ENCODE measurements around the gene ZFP36L2.

ZFP36L2 gene

GRCh38 chr2:43248621-43249020 is 22.2 kb upstream of the ZFP36L2 start:
- no peak for DNase-seq (ENCODE audit: low read depth)

GRCh38 chr2:43246641-43247040 is 20.2 kb upstream of the ZFP36L2 start:
- DNase-seq (ENCODE audit: low read depth), result no peak

DNA sequence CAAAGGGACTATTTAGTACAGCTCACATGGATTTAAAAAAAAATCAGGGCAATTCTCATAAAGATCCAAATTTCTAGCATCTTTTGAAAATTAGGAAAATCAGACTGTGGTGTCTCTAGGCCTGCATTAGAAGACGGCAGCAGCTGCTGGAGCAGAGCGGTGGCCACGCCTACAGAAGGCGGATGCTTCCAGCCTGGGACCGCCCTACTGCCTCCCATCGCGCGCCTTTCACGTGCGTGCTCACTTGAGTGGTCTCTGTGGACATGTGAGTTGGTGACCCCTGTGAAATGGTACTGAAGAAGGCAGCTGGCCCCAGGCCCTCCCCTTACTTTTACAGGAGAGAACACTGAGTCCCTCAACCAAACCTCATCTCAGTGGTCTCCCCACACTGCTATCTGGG is 15.2 kb upstream of the ZFP36L2 start:
- no peak for DNase-seq (ENCODE audit: low read depth)

- no peak for DNase-seq (ENCODE audit: low read depth)
These were observed 14.4 kb upstream of the ZFP36L2 start for GRCh38 chr2:43240766-43241150.

DNA sequence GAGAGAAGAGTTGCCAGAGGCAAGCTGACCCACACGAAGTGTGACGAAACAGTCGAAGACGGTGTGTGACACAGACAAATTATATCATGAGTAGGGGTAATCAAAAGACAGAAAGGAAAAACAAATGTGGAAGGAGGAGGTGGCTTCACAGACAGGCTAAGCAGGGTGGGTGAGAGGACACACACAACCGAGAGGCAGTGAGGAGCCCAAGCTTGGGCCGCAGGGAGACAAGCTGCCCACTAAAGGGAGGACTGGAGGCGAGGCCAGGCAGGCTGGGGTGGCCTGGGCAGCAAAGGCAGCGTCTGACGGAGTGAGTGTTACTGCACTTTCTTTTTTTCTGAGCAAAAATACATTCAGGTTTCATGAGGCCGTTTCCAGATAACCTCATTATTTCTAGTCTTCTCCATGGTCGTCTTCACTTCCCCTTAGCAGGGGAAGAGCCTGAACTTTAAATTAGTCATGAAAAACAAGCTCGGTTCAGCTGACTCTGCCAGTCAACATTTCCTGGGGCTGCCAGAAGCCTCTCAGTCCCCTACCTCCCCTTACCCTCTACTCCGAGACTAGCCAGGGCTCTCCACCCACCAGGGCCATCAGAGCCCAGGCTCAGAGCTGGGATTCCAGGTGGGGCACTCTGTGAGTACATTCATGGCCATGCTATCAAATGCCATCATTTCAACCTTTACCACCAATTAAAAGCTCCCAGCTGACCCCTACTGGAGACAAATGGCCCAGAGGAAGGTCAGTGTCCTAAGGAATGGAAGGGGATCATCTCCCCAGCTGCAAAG is 13.8 kb upstream of the ZFP36L2 start:
- no peak for DNase-seq (ENCODE audit: low read depth)

DNA sequence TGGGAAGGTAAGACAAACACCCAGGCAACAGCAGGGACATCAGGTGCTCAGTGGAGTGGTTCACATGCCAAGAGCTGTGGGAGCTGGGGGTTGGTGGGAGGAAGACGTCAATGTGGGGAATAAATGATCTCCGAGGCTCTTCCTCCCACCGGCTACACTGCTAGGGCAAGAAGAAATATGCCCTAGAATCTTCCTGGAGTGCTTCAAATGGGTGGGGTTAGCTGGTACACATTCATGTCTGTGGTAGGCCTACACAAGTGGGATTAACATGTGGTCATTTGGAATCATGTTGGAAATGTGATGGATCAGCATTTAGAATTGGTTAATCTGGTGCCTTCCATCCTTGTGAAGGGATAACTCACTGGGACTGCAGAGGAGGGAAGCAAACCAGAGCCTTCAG is 12.4 kb upstream of the ZFP36L2 start:
- DNase-seq (ENCODE audit: low read depth), result no peak

- DNase-seq (ENCODE audit: low read depth), result no peak
These were observed 11.8 kb upstream of the ZFP36L2 start for GRCh38 chr2:43238176-43238575.

DNA sequence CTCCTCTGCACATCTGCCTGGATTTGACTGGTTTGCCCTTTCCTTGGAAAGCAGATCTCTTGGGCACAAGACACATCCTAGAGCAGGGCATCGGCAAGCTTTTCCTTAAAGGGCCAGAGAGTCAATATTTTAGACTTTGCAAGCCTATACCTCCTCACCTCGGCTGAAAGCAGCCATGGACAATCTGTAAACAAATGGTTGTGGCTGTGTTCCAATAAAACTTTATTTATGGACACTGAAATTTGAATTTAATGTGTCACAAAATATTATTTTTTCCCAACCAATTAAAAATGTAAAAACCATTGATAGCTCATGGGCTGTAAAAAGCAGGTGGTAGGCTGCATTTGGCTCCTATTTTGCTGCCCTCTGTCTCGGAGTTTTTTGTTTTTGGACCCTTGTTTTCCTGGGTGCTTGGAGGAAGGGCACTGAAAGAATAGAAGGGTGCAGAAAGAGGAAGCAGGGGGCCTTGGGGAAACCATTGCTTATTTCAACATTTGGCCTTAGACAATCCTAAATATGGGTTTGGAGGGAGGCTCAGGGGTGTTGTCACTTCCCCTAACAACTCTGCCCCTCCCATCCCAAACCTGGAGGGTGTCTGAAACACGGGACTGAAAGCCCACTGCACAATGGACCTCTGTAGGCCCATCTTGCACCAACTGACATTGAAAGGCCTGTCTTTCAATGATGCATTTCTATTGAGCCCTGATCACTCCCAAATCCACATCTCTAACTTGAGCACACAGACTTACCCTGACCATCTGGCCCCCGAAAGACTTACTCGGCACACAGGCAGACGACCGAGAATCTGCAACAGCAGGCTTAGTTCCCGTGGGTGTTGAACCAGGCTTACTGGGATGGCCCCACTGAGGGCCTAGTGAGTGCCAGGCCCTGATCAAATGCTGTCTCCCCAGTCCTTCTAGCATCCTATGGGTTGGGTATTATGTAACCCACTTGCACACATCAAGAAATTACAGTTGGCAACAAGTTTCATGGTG is 7.1 kb upstream of the ZFP36L2 start:
- DNase-seq (ENCODE audit: low read depth), result no peak

- DNase-seq (ENCODE audit: low read depth), result no peak
These were observed 4.8 kb upstream of the ZFP36L2 start for GRCh38 chr2:43230951-43231827.

DNA sequence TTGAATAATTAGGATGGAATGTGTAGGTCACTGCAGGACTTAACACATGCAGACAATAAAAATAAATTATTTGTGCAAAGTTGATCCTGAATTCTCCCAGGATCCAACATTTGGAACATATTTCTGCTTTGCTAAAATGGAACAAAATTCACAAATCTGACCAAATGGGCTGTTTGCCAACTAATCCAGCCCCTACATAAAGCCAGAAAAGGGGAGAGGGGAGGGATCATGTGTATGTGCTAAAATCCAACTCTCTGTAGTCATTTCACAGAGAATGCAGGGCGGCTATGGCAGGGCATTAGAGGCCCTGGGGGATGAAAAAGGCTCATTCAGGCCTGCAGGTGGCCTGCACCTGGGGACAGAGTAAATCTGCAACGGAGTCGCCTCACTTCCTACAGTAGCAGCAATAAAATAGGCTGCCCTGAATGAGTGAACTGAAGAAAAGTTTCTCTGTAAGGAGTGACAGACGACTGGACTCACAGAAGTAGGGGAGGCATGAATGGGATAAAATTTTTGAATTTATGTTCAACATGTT is 4.0 kb upstream of the ZFP36L2 start:
- no peak for DNase-seq (ENCODE audit: low read depth)

DNA sequence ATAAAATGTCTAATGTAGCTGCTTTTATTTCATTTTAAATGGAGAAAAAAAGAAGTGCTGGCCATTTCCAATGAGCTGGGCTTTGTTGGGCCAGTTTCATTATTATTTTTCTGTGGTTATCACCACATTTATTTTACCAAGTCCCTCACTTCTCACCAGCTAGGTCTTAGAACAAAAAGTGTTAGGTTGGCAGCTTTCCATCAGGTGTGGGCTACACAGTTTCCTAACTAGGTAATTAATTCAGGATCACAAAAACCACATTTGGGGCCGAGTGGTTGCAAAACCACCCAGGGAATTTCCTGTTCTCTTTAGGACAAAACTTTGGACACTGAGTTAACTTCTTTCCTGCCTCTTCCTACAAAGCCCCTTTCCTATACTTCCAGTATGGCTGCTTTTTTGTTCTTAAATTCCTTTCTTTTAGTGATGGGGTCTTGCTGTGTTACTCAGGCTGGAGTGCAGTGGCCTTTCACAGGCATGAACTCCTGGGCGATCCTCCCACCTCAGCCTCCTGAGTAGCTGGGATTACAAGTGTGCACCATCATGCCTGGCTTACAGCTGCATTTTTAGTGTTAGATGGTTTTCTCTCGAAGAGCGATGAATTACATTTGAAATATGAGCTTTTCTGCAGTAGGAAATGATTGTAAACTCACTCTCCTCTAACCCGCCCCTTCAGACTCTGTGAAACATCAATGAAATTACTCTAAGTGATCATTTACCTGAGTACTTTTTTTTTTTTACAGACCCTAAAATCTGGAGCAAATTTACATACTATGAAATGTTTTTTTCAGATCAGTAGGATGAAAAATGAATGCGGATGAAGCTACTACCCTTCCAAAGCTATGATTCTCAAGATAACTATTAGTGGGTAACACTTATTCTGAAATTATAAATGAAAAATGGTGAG is 2.6 kb upstream of the ZFP36L2 start:
- no peak for DNase-seq (ENCODE audit: low read depth)

DNA sequence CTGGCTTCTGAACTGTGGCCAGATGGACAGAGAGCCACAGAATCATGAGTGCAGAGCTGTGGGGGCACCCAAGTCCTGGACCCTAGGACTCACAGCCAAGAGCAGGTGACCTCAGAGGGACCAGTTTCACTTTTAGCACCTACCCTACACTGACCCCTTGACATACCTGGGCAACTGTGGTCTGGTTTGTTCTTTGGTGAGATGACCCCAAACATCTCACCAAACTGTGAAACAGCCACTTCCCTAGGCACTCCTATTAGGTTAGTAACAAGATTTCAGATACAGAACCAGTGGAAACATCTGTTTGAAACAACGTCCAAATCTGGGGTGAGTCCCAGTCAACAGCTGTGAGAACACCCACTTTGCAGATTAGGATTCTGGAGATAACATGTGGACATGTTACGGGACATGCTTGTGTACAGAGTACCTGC is 1.9 kb upstream of the ZFP36L2 start:
- DNase-seq (ENCODE audit: low read depth), result no peak

DNA sequence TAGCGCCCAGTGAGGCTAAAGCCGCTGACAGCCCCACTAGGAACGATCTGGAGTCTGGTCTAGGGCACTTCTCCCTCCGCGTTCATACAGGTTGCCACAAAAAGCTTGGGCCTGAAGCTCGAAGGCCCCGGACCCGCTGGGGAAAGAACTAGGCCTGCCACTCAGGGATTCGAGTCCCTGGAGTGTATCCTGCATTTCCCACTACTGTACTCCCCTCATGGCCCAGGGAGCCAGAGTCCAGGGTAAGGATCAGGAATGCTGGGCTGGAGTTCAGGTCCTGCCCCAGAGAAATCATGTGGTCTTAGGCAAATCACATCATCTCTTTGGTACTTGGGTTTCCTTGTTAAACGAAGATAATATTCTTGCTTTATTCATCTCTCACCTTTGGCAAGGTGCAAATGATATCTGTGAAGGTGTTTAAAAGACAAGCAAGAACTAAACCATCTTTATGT is 1.4 kb upstream of the ZFP36L2 start:
- DNase-seq (ENCODE audit: low read depth), result no peak

DNA sequence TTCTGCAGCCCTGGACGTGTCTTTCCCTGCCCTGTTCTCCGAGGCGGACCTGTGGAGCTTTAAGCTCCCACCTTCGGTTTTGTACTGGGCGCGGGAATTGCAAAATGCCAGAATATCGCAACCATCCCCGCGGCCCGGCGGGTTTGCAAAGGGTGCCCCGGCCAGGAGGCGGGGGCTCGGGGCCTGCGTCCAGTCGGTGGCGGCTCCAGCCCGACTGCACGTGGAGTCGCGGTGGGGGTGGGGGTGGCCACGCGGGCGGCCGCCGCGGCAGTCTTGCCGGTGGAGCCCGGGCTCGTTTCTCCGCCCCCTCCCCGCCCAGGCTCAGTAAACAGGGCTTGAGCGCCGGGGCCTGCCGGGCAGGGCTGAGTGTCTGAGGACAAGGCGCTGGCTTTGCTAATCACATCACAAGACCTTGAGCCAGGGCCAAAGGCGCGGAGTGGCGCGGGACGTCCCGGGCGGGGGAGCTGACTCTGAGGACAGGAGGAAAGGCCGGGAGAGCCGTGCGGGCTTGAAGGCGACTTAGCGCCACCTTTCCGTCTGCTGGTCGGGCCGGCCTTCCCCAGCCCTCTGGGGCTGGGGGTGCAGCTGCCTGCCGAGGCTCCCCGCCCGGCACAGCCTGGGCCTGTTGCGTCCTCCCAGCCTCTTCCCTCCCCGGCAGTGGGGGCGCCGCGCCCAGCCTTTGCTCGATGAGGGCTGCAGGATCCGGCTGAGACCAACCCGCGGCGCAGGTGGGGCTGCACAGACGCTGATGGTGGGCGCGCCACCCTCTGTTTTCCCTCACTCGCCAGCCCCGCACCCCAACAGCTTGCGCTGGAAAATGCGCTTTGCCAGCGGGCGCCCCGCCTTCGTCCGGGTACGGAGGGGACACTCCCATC is 786 bp upstream of the ZFP36L2 start:
- peak; percentile 46 for DNase-seq (ENCODE audit: low read depth)

DNA sequence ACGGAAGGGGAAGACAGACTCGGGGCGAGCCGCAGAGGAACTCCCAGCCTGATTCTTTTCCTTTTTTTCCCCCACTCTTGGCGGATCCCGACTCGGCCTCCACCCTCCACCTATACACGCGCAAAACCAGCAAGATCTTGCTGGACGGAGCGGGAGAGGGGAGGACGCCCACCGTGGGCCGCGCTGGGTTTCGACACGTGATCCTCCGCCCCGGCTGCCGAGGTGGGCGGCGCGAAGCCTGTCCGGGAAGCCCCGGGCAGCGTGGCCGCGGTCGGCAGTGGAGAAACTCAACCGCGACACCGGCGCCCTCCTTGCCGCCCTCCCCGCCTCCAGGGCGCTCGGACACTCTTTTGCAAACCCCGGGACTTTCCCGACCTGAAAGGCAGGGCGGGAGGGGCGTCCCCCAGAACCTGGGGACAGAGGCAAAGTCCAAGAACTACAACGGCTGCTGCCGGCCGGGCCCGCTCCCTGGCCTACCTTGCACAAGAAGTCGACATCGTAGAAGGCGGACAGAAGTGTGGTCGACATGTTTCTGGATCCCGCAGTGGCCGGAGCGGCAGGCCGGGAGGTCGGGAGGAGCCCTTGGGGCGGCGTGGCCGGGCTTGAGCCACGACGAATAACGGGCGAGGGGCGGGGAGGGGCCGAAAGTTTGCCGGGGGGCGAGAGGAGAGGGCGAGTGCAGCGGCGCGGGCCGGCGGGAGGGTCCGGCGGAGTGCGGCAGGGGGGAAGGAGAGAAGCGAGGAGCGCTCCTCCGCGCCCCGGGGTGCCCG is 433 bp downstream of the ZFP36L2 start:
- DNase-seq (ENCODE audit: low read depth), result peak; percentile 48

DNA sequence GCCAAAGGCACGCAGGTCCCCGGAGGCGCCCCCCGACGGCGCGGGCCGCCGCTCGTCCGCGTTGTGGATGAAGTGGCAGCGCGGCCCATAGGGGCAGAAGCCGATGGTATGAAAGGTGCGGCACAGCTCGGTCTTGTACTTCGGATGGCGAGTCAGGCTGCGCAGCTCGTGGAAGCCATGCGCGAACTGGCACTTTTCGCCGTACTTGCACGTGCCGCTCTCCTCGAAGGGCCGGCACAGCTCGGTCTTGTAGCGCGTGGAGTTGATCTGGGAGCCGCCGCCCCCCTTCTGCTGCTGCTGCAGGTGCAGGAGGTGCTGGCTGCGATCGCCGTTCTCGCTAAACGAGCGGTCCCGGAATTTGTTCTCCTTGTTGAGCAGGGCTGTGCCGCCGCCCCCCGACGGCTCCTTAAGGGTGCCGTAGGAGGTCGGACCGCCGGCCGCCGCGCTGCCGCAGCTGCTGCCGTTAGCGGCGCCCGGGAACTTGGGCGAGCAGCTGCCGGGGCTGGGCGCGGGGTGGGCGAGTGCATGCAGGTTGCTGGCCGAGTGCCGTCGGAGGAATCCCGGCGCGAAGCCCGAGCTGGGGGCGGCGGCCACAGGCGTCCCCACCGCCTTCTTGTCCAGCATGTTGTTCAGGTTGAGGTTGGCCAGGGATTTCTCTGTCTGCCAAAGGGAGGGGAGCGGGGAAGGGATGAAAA is 1.2 kb downstream of the ZFP36L2 start:
- peak; percentile 54 for DNase-seq (ENCODE audit: low read depth)

- peak; percentile 29 for DNase-seq (ENCODE audit: low read depth)
These were observed 1.8 kb downstream of the ZFP36L2 start for GRCh38 chr2:43224571-43225092.

GRCh38 chr2:43224131-43224570 is 2.3 kb downstream of the ZFP36L2 start:
- DNase-seq (ENCODE audit: low read depth), result peak; percentile 67

Data from activated T-cell treated with anti-CD3 and anti-CD28 coated beads for 1 hour (primary cell).